ENCODE measurements around the gene ENPP4. TPM values are rescaled to one million over a fixed set of nuclear protein-coding genes. Genes with fewer than 3 reads are reported as not detected.

Gene ENPP4
- polyA plus RNA-seq, 1 of the 3 experiments (the other 2 are of a cell fraction): 0.05 TPM

GRCh38 chr6:46118157-46118556 lies 11.6 kb upstream of the ENPP4 start:
- H3K27me3 ChIP-seq (ENCODE audit: insufficient read depth): no peaks in the 10 kb centered on the region

GRCh38 chr6:46118836-46119235 lies 11.0 kb upstream of the ENPP4 start:
- WGBS (ENCODE audit: low lambda C conversion rate): 2% methylated on average over 3 of the region's 3 CpGs
- H3K9me3 ChIP-seq: no peaks in the 10 kb centered on the region
- H3K9ac ChIP-seq: no peak overlapping the region
- DNase-seq: no peak
- CTCF ChIA-PET: no interaction called here
- H3K27ac ChIP-seq (ENCODE audit: low read depth in 2 of 2, low read length in 1 of 2): no peak overlapping the region
- H3K79me2 ChIP-seq (ENCODE audit: insufficient read depth): no peaks in the 10 kb centered on the region
- H3K4me1 ChIP-seq (ENCODE audit: control insufficient read depth in 1 of 2, insufficient read depth in 2 of 2, low read depth in 1 of 2, low read length in 1 of 2): no peaks in the 10 kb centered on the region
- H3K36me3 ChIP-seq (replicated peaks in 1 of 2; ENCODE audit: control insufficient read depth in 1 of 2, insufficient read depth in 2 of 2, low read length in 1 of 2): no peaks in the 10 kb centered on the region
- no peak for TF ChIP-seq EP300 (IDR thresholded peaks at IDR 0.05; ENCODE audit: borderline replicate concordance in 1 of 2, low read depth in 1 of 2, low read length in 1 of 2)
- no peak for TF ChIP-seq USF2 (IDR thresholded peaks at IDR 0.05; ENCODE audit: borderline replicate concordance, low read depth, low read length)
- TF ChIP-seq PBX3 (IDR thresholded peaks at IDR 0.05): no peak
- TF ChIP-seq POLR2AphosphoS5 (IDR thresholded peaks at IDR 0.05; ENCODE audit: low read depth, low read length): no peak
- TF ChIP-seq NFIC (IDR thresholded peaks at IDR 0.05; ENCODE audit: borderline replicate concordance): no peak
- no peak for TF ChIP-seq SIN3A (IDR thresholded peaks at IDR 0.05; ENCODE audit: borderline replicate concordance, low read depth, low read length)
- TF ChIP-seq GABPA (IDR thresholded peaks at IDR 0.05; ENCODE audit: low read depth): no peak
- TF ChIP-seq RFX5 (IDR thresholded peaks at IDR 0.05; ENCODE audit: low read length): no peak
- no peak for TF ChIP-seq ELF1 (IDR thresholded peaks at IDR 0.05)
- TF ChIP-seq MXI1 (IDR thresholded peaks at IDR 0.05; ENCODE audit: low read depth, low read length): no peak
- TF ChIP-seq FOXM1 (IDR thresholded peaks at IDR 0.05; ENCODE audit: low read depth): no peak
- no peak for TF ChIP-seq MAX (IDR thresholded peaks at IDR 0.05; ENCODE audit: low read depth)
- no peak for TF ChIP-seq USF1 (IDR thresholded peaks at IDR 0.05; ENCODE audit: borderline replicate concordance, low read depth)
- H3K27me3 ChIP-seq (ENCODE audit: insufficient read depth): no peaks in the 10 kb centered on the region
- H3F3A ChIP-seq (replicated peaks; ENCODE audit: insufficient read depth): no peaks in the 10 kb centered on the region
- no peak overlapping the region for H2AFZ ChIP-seq (ENCODE audit: low read depth)
- no peak overlapping the region for H3K4me2 ChIP-seq
- no peak overlapping the region for H3K4me3 ChIP-seq (ENCODE audit: low read depth in 2 of 2, low read length in 1 of 2)
- POLR2A ChIA-PET: no interaction called here
- H4K20me1 ChIP-seq (ENCODE audit: insufficient read depth): no peaks in the 10 kb centered on the region
- no peaks in the 10 kb centered on the region for H3K9me2 ChIP-seq

More at GRCh38 chr6:46118157-46118556, 11.6 kb upstream of the ENPP4 start:
- CTCF ChIA-PET: no interaction called here
- no peak for DNase-seq
- no peak overlapping the region for H3K27ac ChIP-seq (ENCODE audit: low read depth in 2 of 2, low read length in 1 of 2)
- POLR2A ChIA-PET: no interaction called here
- H4K20me1 ChIP-seq (ENCODE audit: insufficient read depth): no peaks in the 10 kb centered on the region
- no peaks in the 10 kb centered on the region for H3K9me2 ChIP-seq
- H3F3A ChIP-seq (replicated peaks; ENCODE audit: insufficient read depth): no peaks in the 10 kb centered on the region
- H3K9ac ChIP-seq: no peak overlapping the region
- H3K36me3 ChIP-seq (replicated peaks in 1 of 2; ENCODE audit: control insufficient read depth in 1 of 2, insufficient read depth in 2 of 2, low read length in 1 of 2): no peaks in the 10 kb centered on the region
- no peak overlapping the region for H3K4me3 ChIP-seq (ENCODE audit: low read depth in 2 of 2, low read length in 1 of 2)
- no peaks in the 10 kb centered on the region for H3K79me2 ChIP-seq (ENCODE audit: insufficient read depth)
- no peak for TF ChIP-seq TAF1 (IDR thresholded peaks at IDR 0.05; ENCODE audit: borderline replicate concordance, low read depth, low read length)
- TF ChIP-seq SMC3 (IDR thresholded peaks at IDR 0.05; ENCODE audit: low read depth, low read length): no peak
- TF ChIP-seq RXRA (IDR thresholded peaks at IDR 0.05; ENCODE audit: borderline replicate concordance, low read depth): no peak
- no peak for TF ChIP-seq GABPA (IDR thresholded peaks at IDR 0.05; ENCODE audit: low read depth)
- no peak for TF ChIP-seq USF1 (IDR thresholded peaks at IDR 0.05; ENCODE audit: borderline replicate concordance, low read depth)
- no peak for TF ChIP-seq USF2 (IDR thresholded peaks at IDR 0.05; ENCODE audit: borderline replicate concordance, low read depth, low read length)
- no peak for TF ChIP-seq POLR2AphosphoS5 (IDR thresholded peaks at IDR 0.05; ENCODE audit: low read depth, low read length)
- no peak for TF ChIP-seq PBX3 (IDR thresholded peaks at IDR 0.05)
- no peak for TF ChIP-seq RAD21 (IDR thresholded peaks at IDR 0.05; ENCODE audit: low read length)
- TF ChIP-seq FOSL2 (IDR thresholded peaks at IDR 0.05; ENCODE audit: borderline replicate concordance, low read depth): no peak
- TF ChIP-seq EP300 (IDR thresholded peaks at IDR 0.05; ENCODE audit: borderline replicate concordance in 1 of 2, low read depth in 1 of 2, low read length in 1 of 2): no peak
- no peak for TF ChIP-seq RCOR1 (IDR thresholded peaks at IDR 0.05; ENCODE audit: low read length)
- TF ChIP-seq MXI1 (IDR thresholded peaks at IDR 0.05; ENCODE audit: low read depth, low read length): no peak
- no peak for TF ChIP-seq NRF1 (IDR thresholded peaks at IDR 0.05; ENCODE audit: low read depth, low read length)
- TF ChIP-seq RFX5 (IDR thresholded peaks at IDR 0.05; ENCODE audit: low read length): no peak
- no peaks in the 10 kb centered on the region for H3K9me3 ChIP-seq
- H3K4me2 ChIP-seq: no peak overlapping the region
- H3K4me1 ChIP-seq (ENCODE audit: control insufficient read depth in 1 of 2, insufficient read depth in 2 of 2, low read depth in 1 of 2, low read length in 1 of 2): no peaks in the 10 kb centered on the region
- WGBS (ENCODE audit: low lambda C conversion rate): 0% methylated on average over 1 of the region's 1 CpG
- H2AFZ ChIP-seq (ENCODE audit: low read depth): no peak overlapping the region
